ENCODE data around the gene CAPZB. TPM values are rescaled to one million over a fixed set of nuclear protein-coding genes. Genes with fewer than 3 reads are reported as not detected.

CAPZB gene
- total RNA-seq, 1 donor from 2014 or later = 403 TPM

- Mint-ChIP-seq H3K27me3 (ENCODE audit: unreplicated experiment) (no peaks in the 10 kb centered on the region), H3K9me3 (ENCODE audit: unreplicated experiment) (peaks cover 4% of the 10 kb centered on the region), H3K4me3 (ENCODE audit: unreplicated experiment) (no peak overlapping the region), H3K4me1 (ENCODE audit: unreplicated experiment) (no peaks in the 10 kb centered on the region), H3K27ac (ENCODE audit: unreplicated experiment) (no peak overlapping the region), H3K36me3 (ENCODE audit: unreplicated experiment) (peaks cover 41% of the 10 kb centered on the region)
- no peak for TF ChIP-seq CTCF (IDR thresholded peaks at IDR 0.05)
- DNase-seq (ENCODE audit: extremely low spot score, unreplicated experiment) = no peak
These were observed 107.3 kb downstream of the CAPZB start for GRCh38 chr1:19377812-19378718.

GRCh38 chr1:19376428-19377372 lies 108.6 kb downstream of the CAPZB start:
- TF ChIP-seq CTCF (IDR thresholded peaks at IDR 0.05) = no peak
- no peaks in the 10 kb centered on the region for H3K4me1 Mint-ChIP-seq (ENCODE audit: unreplicated experiment)
- H3K9me3 Mint-ChIP-seq (ENCODE audit: unreplicated experiment) = peaks cover 4% of the 10 kb centered on the region
- DNase-seq (ENCODE audit: extremely low spot score, unreplicated experiment) = no peak
- peaks cover 37% of the 10 kb centered on the region for H3K36me3 Mint-ChIP-seq (ENCODE audit: unreplicated experiment)
- no peak overlapping the region for H3K4me3 Mint-ChIP-seq (ENCODE audit: unreplicated experiment)
- no peaks in the 10 kb centered on the region for H3K27me3 Mint-ChIP-seq (ENCODE audit: unreplicated experiment)
- no peak overlapping the region for H3K27ac Mint-ChIP-seq (ENCODE audit: unreplicated experiment)

GRCh38 chr1:19375631-19376400 lies 109.5 kb downstream of the CAPZB start:
- Mint-ChIP-seq H3K4me1 (ENCODE audit: unreplicated experiment) (no peaks in the 10 kb centered on the region), H3K27me3 (ENCODE audit: unreplicated experiment) (no peaks in the 10 kb centered on the region), H3K4me3 (ENCODE audit: unreplicated experiment) (no peak overlapping the region), H3K36me3 (ENCODE audit: unreplicated experiment) (peaks cover 37% of the 10 kb centered on the region), H3K27ac (ENCODE audit: unreplicated experiment) (no peak overlapping the region), H3K9me3 (ENCODE audit: unreplicated experiment) (peaks cover 4% of the 10 kb centered on the region)
- no peak for DNase-seq (ENCODE audit: extremely low spot score, unreplicated experiment)
- no peak for TF ChIP-seq CTCF (IDR thresholded peaks at IDR 0.05)

- peaks cover 4% of the 10 kb centered on the region for H3K9me3 Mint-ChIP-seq (ENCODE audit: unreplicated experiment)
- no peak overlapping the region for H3K4me3 Mint-ChIP-seq (ENCODE audit: unreplicated experiment)
- peaks cover 31% of the 10 kb centered on the region for H3K36me3 Mint-ChIP-seq (ENCODE audit: unreplicated experiment)
- no peak for TF ChIP-seq CTCF (IDR thresholded peaks at IDR 0.05)
- H3K27ac Mint-ChIP-seq (ENCODE audit: unreplicated experiment) = no peak overlapping the region
- H3K4me1 Mint-ChIP-seq (ENCODE audit: unreplicated experiment) = peaks cover 9% of the 10 kb centered on the region
- DNase-seq (ENCODE audit: extremely low spot score, unreplicated experiment) = no peak
- H3K27me3 Mint-ChIP-seq (ENCODE audit: unreplicated experiment) = no peaks in the 10 kb centered on the region
These were observed 110.4 kb downstream of the CAPZB start for GRCh38 chr1:19374926-19375325.

All from osteocyte (in vitro differentiated cells).